Measurements from ENCODE around the gene RYR2. TPM values are rescaled to one million over a fixed set of nuclear protein-coding genes. Genes with fewer than 3 reads are reported as not detected.
A peak's percentile ranks its signal among the peaks of the same experiment; 100 is the strongest.

RYR2 gene
- total RNA-seq, 1 donor from 2014 or later: not detected

GRCh38 chr1:237864338-237865244, 822.6 kb downstream of the RYR2 start:
- no peaks in the 10 kb centered on the region for H3K36me3 ChIP-seq (ENCODE audit: control insufficient read depth, insufficient read depth, low read length)
- H3K27me3 ChIP-seq (ENCODE audit: control insufficient read depth, insufficient read depth, low read length): no peaks in the 10 kb centered on the region
- TF ChIP-seq, protein P1, sequence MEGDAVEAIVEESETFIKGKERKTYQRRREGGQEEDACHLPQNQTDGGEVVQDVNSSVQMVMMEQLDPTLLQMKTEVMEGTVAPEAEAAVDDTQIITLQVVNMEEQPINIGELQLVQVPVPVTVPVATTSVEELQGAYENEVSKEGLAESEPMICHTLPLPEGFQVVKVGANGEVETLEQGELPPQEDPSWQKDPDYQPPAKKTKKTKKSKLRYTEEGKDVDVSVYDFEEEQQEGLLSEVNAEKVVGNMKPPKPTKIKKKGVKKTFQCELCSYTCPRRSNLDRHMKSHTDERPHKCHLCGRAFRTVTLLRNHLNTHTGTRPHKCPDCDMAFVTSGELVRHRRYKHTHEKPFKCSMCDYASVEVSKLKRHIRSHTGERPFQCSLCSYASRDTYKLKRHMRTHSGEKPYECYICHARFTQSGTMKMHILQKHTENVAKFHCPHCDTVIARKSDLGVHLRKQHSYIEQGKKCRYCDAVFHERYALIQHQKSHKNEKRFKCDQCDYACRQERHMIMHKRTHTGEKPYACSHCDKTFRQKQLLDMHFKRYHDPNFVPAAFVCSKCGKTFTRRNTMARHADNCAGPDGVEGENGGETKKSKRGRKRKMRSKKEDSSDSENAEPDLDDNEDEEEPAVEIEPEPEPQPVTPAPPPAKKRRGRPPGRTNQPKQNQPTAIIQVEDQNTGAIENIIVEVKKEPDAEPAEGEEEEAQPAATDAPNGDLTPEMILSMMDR (IDR thresholded peaks at IDR 0.05; ENCODE audit: insufficient read depth, low read length, poor library complexity, severe bottlenecking): peak; percentile 99
- peak; percentile 48 for DNase-seq (ENCODE audit: low read depth)
- H3K4me3 ChIP-seq (ENCODE audit: low read depth, low read length): no peak overlapping the region

DNA sequence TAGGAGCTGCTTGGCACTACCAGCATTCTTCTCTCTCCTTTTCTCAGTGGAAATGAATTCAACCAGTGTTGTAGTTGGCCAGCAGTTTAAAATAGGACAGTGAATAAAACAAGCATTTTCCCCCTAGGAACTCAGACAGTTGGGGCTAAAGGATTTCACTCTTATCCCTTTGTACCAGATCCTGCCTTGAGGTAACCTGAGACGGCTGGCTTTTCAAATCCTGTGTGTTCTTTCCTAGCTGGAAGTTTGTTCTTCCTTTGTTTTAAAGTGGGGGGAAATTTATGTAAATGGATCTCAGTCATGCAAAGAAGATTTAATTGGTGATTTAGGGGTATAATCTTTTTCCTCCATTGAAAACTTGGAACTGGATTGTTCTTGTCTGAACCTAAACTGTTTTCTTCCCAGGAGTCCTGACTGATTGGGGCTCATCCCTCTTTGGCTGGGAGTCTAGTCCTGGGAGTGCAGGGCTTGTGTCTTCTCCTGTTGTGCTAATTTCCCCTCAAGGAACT, 825.5 kb downstream of the RYR2 start:
- Histone ChIP-seq H3K36me3 (ENCODE audit: control insufficient read depth, insufficient read depth, low read length) (no peaks in the 10 kb centered on the region), H3K27me3 (ENCODE audit: control insufficient read depth, insufficient read depth, low read length) (no peaks in the 10 kb centered on the region), H3K4me3 (ENCODE audit: low read depth, low read length) (no peak overlapping the region)
- no peak for DNase-seq (ENCODE audit: low read depth)
- TF ChIP-seq, protein P1 (IDR thresholded peaks at IDR 0.05; ENCODE audit: insufficient read depth, low read length, poor library complexity, severe bottlenecking): no peak

DNA sequence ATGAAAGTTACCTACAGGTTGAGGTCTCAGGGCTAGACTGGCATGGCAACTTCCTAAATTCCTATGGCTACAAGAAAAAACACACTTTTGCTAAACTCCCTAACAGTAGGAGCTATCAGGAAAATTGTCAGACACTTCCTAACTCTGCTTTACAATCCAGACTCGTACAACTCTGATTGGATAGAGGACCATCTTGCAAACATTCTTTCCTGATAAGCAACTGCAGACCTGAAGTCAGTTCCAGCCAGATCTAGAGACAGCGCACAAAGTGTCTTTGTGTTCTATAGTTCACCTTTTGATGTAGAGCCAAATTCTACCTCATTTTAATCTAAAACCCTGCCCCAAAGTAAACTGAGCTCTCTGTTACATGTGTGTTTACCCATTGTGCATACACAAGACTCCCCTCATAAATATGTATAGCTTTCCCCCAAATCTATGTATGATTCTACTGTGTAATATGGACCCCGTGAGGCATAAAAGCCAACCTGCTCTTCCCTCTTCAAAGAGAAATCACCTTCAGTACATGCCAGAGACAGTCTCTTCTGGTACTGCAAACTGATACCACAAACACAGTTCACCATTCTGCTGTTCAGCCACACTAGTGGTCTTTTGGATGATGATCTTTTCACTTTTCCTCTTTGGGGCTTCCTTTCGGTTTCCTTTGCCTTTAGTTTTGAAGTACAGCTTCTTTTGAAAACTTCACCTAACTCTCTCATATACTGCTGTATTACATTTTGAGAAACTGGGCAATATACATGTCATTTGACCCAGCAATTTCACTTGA, 827.0 kb downstream of the RYR2 start:
- TF ChIP-seq, protein P1 (IDR thresholded peaks at IDR 0.05; ENCODE audit: insufficient read depth, low read length, poor library complexity, severe bottlenecking): no peak
- no peaks in the 10 kb centered on the region for H3K27me3 ChIP-seq (ENCODE audit: control insufficient read depth, insufficient read depth, low read length)
- no peak for DNase-seq (ENCODE audit: low read depth)
- H3K4me3 ChIP-seq (ENCODE audit: low read depth, low read length): no peak overlapping the region
- no peaks in the 10 kb centered on the region for H3K36me3 ChIP-seq (ENCODE audit: control insufficient read depth, insufficient read depth, low read length)

- no peaks in the 10 kb centered on the region for H3K27me3 ChIP-seq (ENCODE audit: control insufficient read depth, insufficient read depth, low read length)
- TF ChIP-seq, protein P1 (IDR thresholded peaks at IDR 0.05; ENCODE audit: insufficient read depth, low read length, poor library complexity, severe bottlenecking): no peak
- peak; percentile 96 for DNase-seq (ENCODE audit: low read depth)
- no peaks in the 10 kb centered on the region for H3K36me3 ChIP-seq (ENCODE audit: control insufficient read depth, insufficient read depth, low read length)
- no peak overlapping the region for H3K4me3 ChIP-seq (ENCODE audit: low read depth, low read length)
Measured at GRCh38 chr1:237873487-237874211, 831.7 kb downstream of the RYR2 start.

- TF ChIP-seq, protein P1 (IDR thresholded peaks at IDR 0.05; ENCODE audit: insufficient read depth, low read length, poor library complexity, severe bottlenecking): no peak
- Histone ChIP-seq H3K36me3 (ENCODE audit: control insufficient read depth, insufficient read depth, low read length) (no peaks in the 10 kb centered on the region), H3K4me3 (ENCODE audit: low read depth, low read length) (no peak overlapping the region), H3K27me3 (ENCODE audit: control insufficient read depth, insufficient read depth, low read length) (no peaks in the 10 kb centered on the region)
- no peak for DNase-seq (ENCODE audit: low read depth)
Measured at GRCh38 chr1:237875291-237875690, 833.3 kb downstream of the RYR2 start.
